Effector memory CD4-positive, alpha-beta T cell (primary cell): Measurements from ENCODE around the gene HYDIN.
"Not testable (repeated sequence)": the region's sequence is repeated elsewhere in the genome, so short reads cannot be mapped to it uniquely, and the experiment has no call there.

Experiments used
- DNase-seq, 3 donors: peaks; one replicate each; pipeline ENCODE4 v3.0.0-alpha.2; 2020
- H3K27ac ChIP-seq: 2 replicates; pipeline ENCODE4 v1.7.0; 2013; ENCODE audit warnings: mild to moderate bottlenecking, low read length, moderate library complexity; ENCODE audit not compliant: insufficient read depth, poor library complexity, severe bottlenecking
- H3K27me3 ChIP-seq: replicated peaks from 2 replicates; pipeline ENCODE4 v1.7.0; 2013; ENCODE audit warnings: mild to moderate bottlenecking, low read length; ENCODE audit not compliant: insufficient read depth, control insufficient read depth, poor library complexity, severe bottlenecking
- H3K36me3 ChIP-seq: 2 replicates; pipeline ENCODE4 v1.7.0; 2013; ENCODE audit warnings: mild to moderate bottlenecking, low read length, moderate library complexity; ENCODE audit not compliant: control insufficient read depth, insufficient read depth
- H3K4me1 ChIP-seq: 2 replicates; pipeline ENCODE4 v1.7.0; 2013; ENCODE audit warnings: low read length, mild to moderate bottlenecking; ENCODE audit not compliant: control insufficient read depth, insufficient read depth, poor library complexity, severe bottlenecking
- H3K4me3 ChIP-seq: 2 replicates; pipeline ENCODE4 v1.7.0; 2013; ENCODE audit warnings: low read length, low read depth, mild to moderate bottlenecking; ENCODE audit not compliant: insufficient read depth, poor library complexity, severe bottlenecking
- H3K9me3 ChIP-seq: 2 replicates; pipeline ENCODE4 v1.7.0; 2013; ENCODE audit warnings: mild to moderate bottlenecking, low read length, moderate library complexity; ENCODE audit not compliant: control insufficient read depth

The HYDIN gene

DNA sequence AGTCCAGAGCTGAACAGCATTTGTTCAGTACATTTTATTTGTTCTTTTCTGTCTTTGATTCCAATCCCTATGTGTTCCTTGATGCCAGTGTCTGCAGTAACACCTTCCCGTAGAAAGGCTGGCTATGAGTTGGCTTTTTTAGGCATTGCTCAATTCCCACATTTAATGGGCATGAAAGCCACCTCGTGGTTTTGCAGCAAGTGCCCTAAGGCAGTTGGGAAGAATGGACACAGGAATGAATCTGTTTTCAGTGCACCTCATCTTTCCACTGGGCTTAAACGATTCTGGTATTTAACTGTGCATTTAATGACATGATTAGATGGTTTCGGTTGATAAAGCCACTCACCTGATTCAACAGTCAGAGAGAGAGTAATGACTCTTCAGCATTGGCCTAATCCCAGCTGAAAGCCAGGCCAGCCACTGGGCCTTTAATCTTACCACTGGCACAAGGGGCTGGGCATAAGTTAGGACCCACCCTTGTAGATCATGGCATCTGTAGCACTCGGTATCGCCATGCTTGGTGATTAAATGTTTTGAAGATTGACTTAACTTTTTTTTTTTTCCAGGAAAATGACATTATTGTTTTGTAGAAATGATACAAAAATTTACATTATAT is 211.3 kb downstream of the HYDIN start:
- DNase-seq, H3K36me3 ChIP-seq, H3K9me3 ChIP-seq, H3K4me1 ChIP-seq, H3K4me3 ChIP-seq, H3K27ac ChIP-seq, H3K27me3 ChIP-seq: not testable (repeated sequence)

DNA sequence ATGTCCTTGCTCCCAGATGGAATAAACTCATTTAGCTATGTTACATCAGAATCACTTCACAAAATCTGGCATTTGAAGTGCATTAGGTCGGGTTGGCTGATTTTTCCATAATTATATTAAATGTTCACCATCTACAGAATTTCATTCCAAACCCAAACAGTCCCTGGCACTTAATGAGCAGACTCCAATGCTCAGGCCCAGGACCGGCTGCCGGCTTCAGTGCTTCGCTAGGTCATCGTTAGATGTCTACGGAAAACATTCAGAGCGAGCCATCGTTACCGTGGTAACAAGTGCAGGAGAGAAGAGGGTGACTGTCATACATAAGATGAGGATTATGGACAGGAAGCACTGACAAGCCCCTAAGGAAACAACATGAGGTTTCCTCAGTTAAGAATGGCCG is 215.1 kb downstream of the HYDIN start:
- DNase-seq, H3K27me3 ChIP-seq, H3K4me1 ChIP-seq, H3K36me3 ChIP-seq, H3K9me3 ChIP-seq, H3K27ac ChIP-seq, H3K4me3 ChIP-seq: not testable (repeated sequence)

DNA sequence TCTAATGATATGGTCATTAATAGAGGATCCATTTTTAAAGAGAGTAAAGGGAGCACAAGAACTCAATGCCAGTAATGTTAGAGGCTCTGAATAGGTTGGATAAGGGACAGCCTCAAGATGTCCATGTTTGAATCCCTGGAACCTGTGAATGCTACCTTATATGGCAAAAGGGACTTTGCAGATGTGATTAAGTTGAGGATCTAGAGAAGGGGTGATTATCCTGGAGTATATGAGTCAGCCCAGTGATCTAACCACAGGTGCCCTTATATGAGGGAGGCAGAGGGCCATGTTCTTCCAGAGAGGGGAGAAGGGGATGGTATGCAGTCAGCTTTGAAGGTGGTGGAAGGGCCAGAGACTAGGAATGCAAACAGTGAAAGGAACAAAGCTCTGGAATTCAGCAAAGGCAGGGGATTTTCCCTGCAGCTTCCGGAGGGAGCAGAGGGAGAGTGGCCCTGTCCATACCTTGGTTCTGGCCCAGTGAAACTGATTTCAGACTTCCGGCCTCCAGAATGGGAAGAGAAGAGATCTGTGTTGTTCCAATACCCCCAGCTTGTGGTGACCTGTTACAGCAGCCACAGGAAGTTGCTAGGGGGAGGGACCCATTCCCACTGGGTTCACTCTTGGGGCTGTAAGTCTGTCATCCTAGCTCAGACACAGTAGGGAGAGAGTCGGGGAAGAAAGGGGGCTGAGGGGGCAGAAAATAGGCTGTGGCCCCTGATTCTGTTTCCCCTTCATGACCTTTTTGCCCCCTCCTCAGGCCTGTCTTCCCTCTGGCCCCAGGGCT is 220.9 kb downstream of the HYDIN start:
- not testable (repeated sequence) for H3K9me3 ChIP-seq, H3K36me3 ChIP-seq, H3K27me3 ChIP-seq, H3K4me1 ChIP-seq, H3K27ac ChIP-seq, H3K4me3 ChIP-seq, DNase-seq

DNA sequence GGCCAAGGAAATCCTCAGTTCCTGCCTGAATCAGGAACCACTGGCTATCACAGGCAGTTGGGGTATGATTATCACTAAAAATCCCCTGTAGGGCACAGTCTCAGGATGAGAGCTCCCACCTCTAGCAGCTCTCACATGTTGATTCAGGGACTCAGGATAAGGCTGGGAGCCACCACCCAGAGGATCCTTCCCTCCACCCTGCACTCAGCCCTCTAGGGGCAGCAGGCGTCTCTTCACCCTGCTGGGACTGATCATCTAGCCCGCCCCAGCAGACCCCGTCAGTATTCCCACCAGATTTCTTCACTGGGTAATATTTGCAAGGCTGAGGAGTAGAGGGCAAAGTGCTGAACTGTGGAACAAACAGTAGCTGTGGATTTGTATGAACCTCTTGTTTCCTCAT is 224.0 kb downstream of the HYDIN start:
- not testable (repeated sequence) for H3K9me3 ChIP-seq, DNase-seq, H3K36me3 ChIP-seq, H3K27ac ChIP-seq, H3K4me3 ChIP-seq, H3K4me1 ChIP-seq, H3K27me3 ChIP-seq

DNA sequence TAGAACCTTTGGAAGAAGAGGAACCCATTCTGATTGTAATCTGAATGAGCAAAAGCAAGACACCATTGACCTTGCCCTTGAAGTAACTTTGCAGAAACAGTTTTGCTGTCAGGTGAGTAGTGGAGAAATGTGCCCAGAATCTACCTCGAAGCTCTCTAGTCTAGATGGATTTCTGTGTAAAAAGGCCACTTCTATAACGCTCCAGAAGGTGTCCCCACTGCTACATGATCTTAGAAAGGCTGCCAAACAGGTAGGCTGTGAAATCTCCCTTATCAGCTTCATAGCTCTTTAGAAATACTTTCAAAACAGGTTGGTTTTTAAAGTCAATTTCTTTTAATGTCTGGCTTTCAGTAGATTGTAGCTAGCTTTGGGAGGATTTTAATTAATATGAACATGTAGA is 230.8 kb downstream of the HYDIN start:
- not testable (repeated sequence) for H3K9me3 ChIP-seq, H3K27me3 ChIP-seq, H3K4me1 ChIP-seq, H3K4me3 ChIP-seq, H3K27ac ChIP-seq, DNase-seq, H3K36me3 ChIP-seq

DNA sequence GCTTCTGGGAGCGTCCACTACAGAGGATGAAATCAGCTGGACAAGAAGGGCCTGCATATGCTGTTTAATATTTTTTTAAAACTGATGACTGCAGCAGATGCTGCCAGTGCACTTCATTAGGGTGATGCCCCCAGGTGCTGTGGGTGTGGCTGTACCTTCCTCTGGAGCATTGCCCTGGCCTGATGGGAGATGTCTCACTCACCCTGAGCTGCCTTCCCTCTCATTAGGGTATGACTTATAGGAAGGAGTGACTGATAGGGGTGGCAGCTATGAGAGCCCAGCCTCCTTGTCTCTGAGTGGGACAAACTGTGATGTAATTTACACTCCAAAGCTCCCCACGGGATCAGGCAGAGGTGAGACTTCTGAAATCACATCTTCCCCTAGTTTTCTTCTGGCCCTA is 234.7 kb downstream of the HYDIN start:
- not testable (repeated sequence) for H3K27ac ChIP-seq, H3K4me3 ChIP-seq, H3K9me3 ChIP-seq, DNase-seq, H3K27me3 ChIP-seq, H3K36me3 ChIP-seq, H3K4me1 ChIP-seq

DNA sequence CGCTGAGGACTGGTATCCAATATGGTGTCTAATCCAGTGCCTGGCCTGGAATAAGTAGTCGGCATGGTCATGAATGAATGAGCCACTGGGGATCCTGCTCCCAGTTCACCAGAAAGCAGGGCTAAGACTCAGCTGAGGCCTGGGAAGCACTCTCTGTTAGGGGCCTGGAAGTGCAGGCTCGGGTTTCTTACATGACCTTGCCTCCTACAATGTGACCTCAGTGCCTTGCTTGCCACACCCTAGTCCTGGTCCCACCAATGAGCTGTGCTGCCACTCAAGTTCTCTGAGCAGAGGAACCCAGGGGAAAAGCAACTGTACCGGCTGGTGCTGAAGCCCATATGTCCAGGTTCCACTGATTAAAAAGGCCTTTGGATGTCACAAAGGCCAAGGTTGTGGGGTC is 238.0 kb downstream of the HYDIN start:
- H3K36me3 ChIP-seq, H3K4me1 ChIP-seq, H3K27me3 ChIP-seq, DNase-seq, H3K27ac ChIP-seq, H3K9me3 ChIP-seq, H3K4me3 ChIP-seq: not testable (repeated sequence)

DNA sequence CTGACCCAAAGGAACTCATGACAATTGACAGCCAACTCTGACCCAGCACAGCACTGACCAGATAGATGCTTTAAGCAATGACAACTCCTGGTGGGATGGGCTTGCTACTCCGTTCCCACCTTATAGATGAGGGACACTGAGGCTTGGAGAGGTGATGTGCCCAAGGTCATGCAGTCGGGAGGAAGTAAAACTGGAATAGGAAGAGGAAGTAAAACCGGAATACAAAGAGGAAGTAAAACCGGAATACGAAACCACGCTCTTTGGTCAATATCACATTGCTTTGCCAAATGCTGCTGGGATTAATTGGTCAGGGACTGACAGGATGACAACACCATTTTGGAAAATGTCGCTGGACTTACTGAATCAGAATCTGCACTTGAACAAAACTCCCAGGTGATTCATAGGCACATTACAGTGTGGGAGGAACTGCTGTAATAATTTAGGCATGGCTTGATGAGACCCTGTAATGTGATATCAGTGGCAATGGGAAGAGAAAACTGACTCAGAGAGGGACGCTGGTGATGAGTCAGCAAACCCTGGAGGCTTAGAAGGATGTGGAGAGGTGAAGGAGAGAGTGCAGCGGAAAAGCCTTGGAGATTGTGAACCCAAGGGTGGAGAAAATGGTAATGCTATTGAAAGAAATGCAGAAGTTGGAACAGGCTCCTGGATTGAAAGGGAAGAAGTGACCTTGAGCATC is 243.4 kb downstream of the HYDIN start:
- not testable (repeated sequence) for DNase-seq, H3K27me3 ChIP-seq, H3K36me3 ChIP-seq, H3K4me3 ChIP-seq, H3K4me1 ChIP-seq, H3K9me3 ChIP-seq, H3K27ac ChIP-seq

DNA sequence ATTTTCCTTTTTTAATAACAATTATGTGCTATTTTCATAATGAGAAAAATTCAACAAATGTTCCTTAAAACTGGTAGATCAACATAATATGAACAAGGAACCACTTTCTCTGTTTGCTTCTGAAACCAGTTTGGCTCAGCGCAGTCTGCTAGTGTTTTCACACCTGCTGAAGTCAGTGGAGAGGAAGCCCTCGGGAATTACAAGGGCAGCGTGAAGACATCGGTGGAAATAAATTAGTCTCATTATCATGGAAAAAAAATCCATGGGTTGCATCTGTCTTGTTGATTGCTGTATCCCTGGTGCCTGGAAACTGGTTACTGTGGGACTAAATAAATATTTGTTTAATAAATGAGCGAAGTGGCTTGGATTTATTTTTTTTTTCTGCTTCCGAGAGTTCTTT is 245.8 kb downstream of the HYDIN start:
- not testable (repeated sequence) for H3K4me3 ChIP-seq

DNA sequence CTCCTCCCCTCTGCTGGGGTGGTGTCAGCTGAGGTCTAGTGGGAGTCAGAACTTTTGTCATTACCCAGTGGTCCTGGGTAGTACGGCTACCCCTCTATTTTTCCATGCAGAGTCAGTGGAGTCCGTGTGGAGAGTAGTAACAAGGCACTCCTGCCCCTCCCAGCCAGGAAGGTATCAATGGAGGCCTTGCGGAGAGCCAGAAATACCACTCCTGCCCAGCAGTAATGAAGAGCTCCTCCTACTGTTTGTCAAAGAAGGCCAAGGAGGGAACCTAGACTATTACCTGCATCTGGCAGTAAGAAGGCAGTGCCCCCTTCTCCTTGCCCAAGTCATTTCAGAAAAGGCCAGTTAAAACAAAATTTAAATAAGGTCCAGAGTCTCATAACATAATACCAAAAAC is 262.2 kb downstream of the HYDIN start:
- H3K27me3 ChIP-seq, H3K9me3 ChIP-seq, H3K4me3 ChIP-seq, H3K4me1 ChIP-seq, DNase-seq, H3K27ac ChIP-seq, H3K36me3 ChIP-seq: not testable (repeated sequence)

More for the DNA sequence above, 245.8 kb downstream of the HYDIN start:
- not testable (repeated sequence) for H3K9me3 ChIP-seq, H3K4me1 ChIP-seq, H3K27me3 ChIP-seq, H3K36me3 ChIP-seq, H3K27ac ChIP-seq, DNase-seq
